ENCODE results near the gene POLR3E. TPM values are rescaled to one million over a fixed set of nuclear protein-coding genes. Genes with fewer than 3 reads are reported as not detected.

Gene POLR3E
- total RNA-seq, 1 donor: 19.2 TPM

DNA sequence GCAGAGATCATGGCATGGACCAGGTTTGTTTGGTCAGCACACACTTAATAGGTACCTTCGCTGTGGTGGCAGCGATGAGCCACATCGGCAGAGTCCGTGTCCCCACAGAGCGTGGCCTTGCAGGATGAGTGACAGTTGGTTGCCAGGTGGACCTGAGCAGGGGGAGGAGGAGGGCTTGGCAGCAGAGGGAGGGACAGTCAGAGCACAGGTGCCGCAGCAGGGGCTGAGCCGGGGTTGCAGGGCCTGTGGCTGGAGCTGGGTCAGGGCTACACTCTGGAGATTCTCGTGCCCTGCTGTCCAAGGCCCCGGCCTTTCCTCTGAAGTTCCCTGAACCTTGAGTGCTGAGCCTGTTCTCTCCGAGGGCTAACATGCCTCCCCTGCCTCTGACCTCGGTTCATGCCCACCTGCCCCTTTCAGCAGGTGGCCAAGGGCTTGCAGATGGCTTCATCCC lies 24.8 kb downstream of the POLR3E start:
- H3K4me1 ChIP-seq (ENCODE audit: insufficient read depth, low read length): no peaks in the 10 kb centered on the region
- H3K4me3 ChIP-seq (ENCODE audit: insufficient read depth, low read length): no peak overlapping the region
- peak; percentile 65 for DNase-seq (ENCODE audit: insufficient read length, low spot score, missing footprints)
- H3K27me3 ChIP-seq (ENCODE audit: insufficient read depth, low read length): no peaks in the 10 kb centered on the region
- H2AFZ ChIP-seq (ENCODE audit: low read length): no peak overlapping the region
- no peaks in the 10 kb centered on the region for H3K9me3 ChIP-seq (ENCODE audit: low read depth, low read length)
- H3K4me2 ChIP-seq (ENCODE audit: insufficient read depth, low read length): no peak overlapping the region
- peaks cover 57% of the 10 kb centered on the region for H3K36me3 ChIP-seq (ENCODE audit: insufficient read depth, low read length)
- TF ChIP-seq, protein P1, sequence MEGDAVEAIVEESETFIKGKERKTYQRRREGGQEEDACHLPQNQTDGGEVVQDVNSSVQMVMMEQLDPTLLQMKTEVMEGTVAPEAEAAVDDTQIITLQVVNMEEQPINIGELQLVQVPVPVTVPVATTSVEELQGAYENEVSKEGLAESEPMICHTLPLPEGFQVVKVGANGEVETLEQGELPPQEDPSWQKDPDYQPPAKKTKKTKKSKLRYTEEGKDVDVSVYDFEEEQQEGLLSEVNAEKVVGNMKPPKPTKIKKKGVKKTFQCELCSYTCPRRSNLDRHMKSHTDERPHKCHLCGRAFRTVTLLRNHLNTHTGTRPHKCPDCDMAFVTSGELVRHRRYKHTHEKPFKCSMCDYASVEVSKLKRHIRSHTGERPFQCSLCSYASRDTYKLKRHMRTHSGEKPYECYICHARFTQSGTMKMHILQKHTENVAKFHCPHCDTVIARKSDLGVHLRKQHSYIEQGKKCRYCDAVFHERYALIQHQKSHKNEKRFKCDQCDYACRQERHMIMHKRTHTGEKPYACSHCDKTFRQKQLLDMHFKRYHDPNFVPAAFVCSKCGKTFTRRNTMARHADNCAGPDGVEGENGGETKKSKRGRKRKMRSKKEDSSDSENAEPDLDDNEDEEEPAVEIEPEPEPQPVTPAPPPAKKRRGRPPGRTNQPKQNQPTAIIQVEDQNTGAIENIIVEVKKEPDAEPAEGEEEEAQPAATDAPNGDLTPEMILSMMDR (IDR thresholded peaks at IDR 0.05; ENCODE audit: extremely low read depth, low read depth, low read length): no peak
- peaks cover 8% of the 10 kb centered on the region for H3K79me2 ChIP-seq (ENCODE audit: insufficient read depth, low read length)
- no peak overlapping the region for H3K27ac ChIP-seq (ENCODE audit: low read depth, low read length)
- peaks cover 17% of the 10 kb centered on the region for H4K20me1 ChIP-seq (ENCODE audit: insufficient read depth, low read length)

DNA sequence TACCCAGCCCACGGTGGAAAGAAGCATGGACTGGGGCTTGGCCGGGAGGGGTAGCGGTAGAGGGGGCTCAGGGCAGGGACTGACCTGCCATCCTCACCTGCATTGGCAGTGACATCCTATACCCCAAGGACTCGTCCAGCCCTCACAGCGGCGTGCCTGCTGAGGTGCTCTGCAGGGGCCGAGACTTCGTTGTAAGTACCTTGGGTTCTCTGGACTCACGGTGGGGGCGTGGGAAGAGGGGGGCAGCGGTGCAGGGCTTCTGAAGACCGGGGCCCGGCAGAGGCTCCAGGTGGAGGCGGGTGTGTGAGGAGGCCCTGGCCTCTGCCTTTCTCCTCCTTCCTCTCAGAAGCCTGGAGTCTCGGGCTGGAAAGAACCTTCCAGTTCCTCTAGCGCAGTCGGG lies 25.5 kb downstream of the POLR3E start:
- H3K27ac ChIP-seq (ENCODE audit: low read depth, low read length): no peak overlapping the region
- no peaks in the 10 kb centered on the region for H3K9me3 ChIP-seq (ENCODE audit: low read depth, low read length)
- no peak overlapping the region for H3K4me2 ChIP-seq (ENCODE audit: insufficient read depth, low read length)
- H3K4me3 ChIP-seq (ENCODE audit: insufficient read depth, low read length): no peak overlapping the region
- peaks cover 20% of the 10 kb centered on the region for H4K20me1 ChIP-seq (ENCODE audit: insufficient read depth, low read length)
- no peaks in the 10 kb centered on the region for H3K4me1 ChIP-seq (ENCODE audit: insufficient read depth, low read length)
- no peaks in the 10 kb centered on the region for H3K27me3 ChIP-seq (ENCODE audit: insufficient read depth, low read length)
- DNase-seq (ENCODE audit: insufficient read length, low spot score, missing footprints): peak; percentile 51
- H2AFZ ChIP-seq (ENCODE audit: low read length): no peak overlapping the region
- peaks cover 8% of the 10 kb centered on the region for H3K79me2 ChIP-seq (ENCODE audit: insufficient read depth, low read length)
- TF ChIP-seq, protein P1 (IDR thresholded peaks at IDR 0.05; ENCODE audit: extremely low read depth, low read depth, low read length): no peak
- peaks cover 58% of the 10 kb centered on the region for H3K36me3 ChIP-seq (ENCODE audit: insufficient read depth, low read length)

DNA sequence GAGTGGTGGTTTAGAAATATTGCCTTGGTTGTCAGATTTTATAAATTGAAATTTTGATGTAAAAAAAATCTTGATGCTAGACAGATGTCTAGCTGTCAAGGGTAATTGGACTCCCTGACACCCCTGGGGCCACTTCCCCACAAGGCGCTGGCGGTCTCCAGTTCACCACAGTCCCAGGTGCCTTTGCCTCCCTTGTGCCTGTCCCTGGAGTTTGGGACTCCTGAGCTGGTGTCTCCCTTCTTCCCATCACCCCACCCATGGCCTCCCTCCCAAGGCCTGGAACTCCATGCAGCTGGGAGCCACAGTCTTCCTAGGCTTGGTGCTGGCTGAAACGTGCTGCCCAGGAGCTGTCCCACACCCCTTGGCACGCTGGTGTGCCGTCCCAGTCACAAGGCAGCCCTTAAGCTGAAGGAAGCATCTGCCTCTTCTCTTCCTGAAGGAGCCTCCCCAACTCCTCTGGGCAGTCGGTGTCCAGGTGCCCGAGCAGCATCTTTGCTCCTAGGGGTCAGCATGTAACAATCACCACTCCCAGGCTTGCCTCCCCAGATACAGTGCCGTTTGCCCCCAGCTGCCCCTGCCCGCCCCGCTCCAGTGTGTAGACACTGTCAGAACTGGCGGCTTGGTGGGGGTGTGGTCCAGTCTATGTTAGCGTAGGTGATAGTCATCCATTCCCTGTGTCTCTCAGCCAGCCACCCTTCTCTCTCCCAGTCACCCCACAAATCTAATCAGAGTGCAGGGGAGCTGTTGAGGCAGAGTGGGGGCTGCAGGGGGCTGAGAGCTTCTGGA lies 26.2 kb downstream of the POLR3E start:
- Histone ChIP-seq H3K9me3 (ENCODE audit: low read depth, low read length) (no peaks in the 10 kb centered on the region), H3K27ac (ENCODE audit: low read depth, low read length) (no peak overlapping the region), H3K36me3 (ENCODE audit: insufficient read depth, low read length) (peaks cover 59% of the 10 kb centered on the region), H4K20me1 (ENCODE audit: insufficient read depth, low read length) (peaks cover 20% of the 10 kb centered on the region), H3K79me2 (ENCODE audit: insufficient read depth, low read length) (peaks cover 8% of the 10 kb centered on the region), H2AFZ (ENCODE audit: low read length) (no peak overlapping the region), H3K27me3 (ENCODE audit: insufficient read depth, low read length) (no peaks in the 10 kb centered on the region), H3K4me3 (ENCODE audit: insufficient read depth, low read length) (no peak overlapping the region), H3K4me1 (ENCODE audit: insufficient read depth, low read length) (no peaks in the 10 kb centered on the region), H3K4me2 (ENCODE audit: insufficient read depth, low read length) (no peak overlapping the region)
- DNase-seq (ENCODE audit: insufficient read length, low spot score, missing footprints): peak; percentile 63
- TF ChIP-seq, protein P1 (IDR thresholded peaks at IDR 0.05; ENCODE audit: extremely low read depth, low read depth, low read length): no peak

DNA sequence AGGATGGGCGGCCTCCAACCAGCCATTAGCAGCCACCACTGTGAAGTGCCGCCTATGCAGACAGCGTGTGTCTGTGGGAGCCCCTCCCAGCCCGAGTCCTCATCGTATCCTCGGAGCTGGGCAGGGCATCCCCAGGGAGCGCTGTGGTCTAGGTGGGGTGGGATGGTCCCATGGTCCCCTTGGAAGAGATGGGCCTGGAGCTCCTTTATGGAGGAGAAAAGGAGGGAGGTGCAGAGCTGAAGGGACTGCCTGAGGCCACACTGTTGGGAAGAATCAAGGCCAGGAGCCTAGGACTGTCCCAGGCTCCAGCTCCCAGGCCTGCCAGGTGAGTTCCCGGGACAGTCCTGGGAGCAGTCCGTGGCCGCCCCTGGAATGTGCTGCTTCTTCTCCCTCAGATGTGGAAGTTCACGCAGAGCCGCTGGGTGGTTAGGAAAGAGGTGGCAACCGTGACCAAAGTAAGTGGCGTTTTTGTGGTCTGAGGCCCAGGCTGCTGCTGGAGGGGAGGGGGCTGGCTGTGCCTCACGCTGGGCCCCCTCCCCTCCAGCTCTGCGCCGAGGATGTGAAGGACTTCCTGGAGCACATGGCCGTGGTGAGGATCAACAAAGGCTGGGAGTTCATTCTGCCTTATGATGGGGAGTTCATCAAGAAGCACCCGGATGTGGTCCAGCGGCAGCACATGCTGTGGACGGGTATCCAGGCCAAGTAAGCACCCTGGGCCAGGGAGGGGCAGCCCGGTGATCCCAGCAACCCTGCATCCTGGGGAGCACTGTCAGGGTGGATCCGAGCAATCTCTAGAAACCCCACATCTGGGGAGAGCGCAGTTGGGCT lies 27.0 kb downstream of the POLR3E start:
- peaks cover 20% of the 10 kb centered on the region for H4K20me1 ChIP-seq (ENCODE audit: insufficient read depth, low read length)

More for the DNA sequence above, 27.0 kb downstream of the POLR3E start:
- no peak overlapping the region for H3K4me3 ChIP-seq (ENCODE audit: insufficient read depth, low read length)
- H3K36me3 ChIP-seq (ENCODE audit: insufficient read depth, low read length): peaks cover 59% of the 10 kb centered on the region
- H2AFZ ChIP-seq (ENCODE audit: low read length): no peak overlapping the region
- no peaks in the 10 kb centered on the region for H3K27me3 ChIP-seq (ENCODE audit: insufficient read depth, low read length)
- DNase-seq (ENCODE audit: insufficient read length, low spot score, missing footprints): peak; percentile 42
- no peaks in the 10 kb centered on the region for H3K9me3 ChIP-seq (ENCODE audit: low read depth, low read length)
- H3K79me2 ChIP-seq (ENCODE audit: insufficient read depth, low read length): peaks cover 8% of the 10 kb centered on the region
- H3K4me1 ChIP-seq (ENCODE audit: insufficient read depth, low read length): no peaks in the 10 kb centered on the region
- no peak overlapping the region for H3K27ac ChIP-seq (ENCODE audit: low read depth, low read length)
- TF ChIP-seq, protein P1 (IDR thresholded peaks at IDR 0.05; ENCODE audit: extremely low read depth, low read depth, low read length): no peak
- no peak overlapping the region for H3K4me2 ChIP-seq (ENCODE audit: insufficient read depth, low read length)

Data from osteoblast (primary cell).